LNCAP (cell line): ENCODE results near the gene SH2B3.

Source experiments
- CTCF ChIP-seq: fragments of 450-650 bp; IDR thresholded peaks from 2 replicates; pipeline ENCODE4 v1.5.1; 2017; ENCODE audit warnings: mild to moderate bottlenecking

The SH2B3 gene

DNA sequence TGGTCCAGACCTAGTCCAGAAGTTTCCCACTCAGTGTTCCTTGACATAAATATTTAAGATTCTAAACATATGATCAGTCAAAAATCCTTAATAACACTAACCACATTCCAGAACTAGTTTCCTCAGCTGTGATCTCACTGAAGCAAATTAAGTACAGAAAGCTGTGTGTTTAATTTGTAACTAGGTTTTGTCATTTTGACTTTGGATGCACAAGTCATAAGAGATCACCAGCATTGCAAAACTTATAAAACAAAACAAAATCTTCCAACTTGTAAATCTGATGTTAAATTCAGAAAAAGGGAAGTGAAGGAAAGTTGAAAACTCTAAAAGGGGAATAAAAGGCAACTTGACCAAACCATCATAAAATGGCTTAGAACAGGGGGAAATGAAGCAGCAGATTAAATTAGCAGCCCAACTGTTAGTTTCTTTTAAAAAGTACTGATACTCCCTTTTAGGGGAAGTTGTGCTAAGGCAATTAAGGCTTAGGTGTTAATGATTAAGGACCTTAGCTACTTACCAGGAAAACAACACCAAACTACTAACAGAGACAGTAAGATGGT, 56.6 kb downstream of the SH2B3 start:
- TF ChIP-seq CTCF: no peak

- no peak for TF ChIP-seq CTCF
Measured at GRCh38 chr12:111467092-111467856, 61.6 kb downstream of the SH2B3 start.

DNA sequence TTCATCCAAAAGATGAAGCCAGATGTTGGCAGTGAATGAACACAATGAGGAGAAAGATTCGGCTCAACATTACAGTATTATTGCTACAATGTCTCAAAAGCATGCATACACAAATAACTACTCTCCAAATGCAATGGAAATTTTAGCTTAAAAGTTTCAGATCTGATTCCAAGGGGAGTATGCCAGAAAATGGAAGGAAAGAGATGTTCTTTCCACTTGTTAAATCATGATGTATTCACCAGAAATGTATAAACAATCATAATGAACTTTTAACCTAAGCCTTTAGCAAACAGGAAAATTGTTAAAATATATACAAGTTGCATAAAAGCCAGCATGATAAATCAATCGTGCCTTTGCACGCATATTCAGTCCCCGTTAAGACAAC, 62.1 kb downstream of the SH2B3 start:
- no peak for TF ChIP-seq CTCF

- no peak for TF ChIP-seq CTCF
Measured at GRCh38 chr12:111469401-111469800, 63.7 kb downstream of the SH2B3 start.

DNA sequence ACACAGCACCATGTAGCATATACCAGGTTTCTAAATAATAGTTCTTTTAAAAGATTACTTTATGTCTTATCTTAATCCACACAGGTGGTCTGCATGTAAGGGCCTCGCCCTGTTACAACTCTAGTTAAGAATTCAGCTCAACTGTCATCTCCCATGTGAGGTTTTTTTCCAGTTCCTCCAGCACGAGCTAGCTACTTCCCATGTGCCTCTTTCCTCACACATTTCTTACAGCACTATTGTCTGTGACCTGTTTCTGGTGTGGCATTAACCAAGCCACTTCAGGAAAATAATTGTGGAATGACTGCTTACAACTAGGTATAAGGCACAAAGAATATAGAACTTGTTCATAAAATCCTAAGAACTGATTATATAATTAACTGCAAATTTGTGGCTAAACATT, 65.5 kb downstream of the SH2B3 start:
- no peak for TF ChIP-seq CTCF

DNA sequence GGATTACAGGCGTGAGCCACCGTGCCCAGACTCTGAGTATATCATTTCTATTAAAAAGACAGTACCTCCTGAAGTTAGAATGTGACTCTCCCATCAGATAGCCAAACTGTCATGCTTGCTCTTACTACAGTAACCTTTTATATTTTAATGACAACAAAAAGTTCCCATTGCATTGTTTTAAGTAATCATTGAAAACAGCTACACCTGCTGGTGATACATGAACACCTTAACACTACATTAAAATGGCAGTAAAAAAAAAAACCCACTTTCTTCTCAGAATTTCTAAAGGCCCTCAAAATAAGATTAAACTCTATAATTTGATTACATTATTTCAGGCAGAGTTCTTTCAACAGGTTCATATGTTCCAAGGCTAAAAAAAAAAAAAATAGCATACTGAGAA, 76.7 kb downstream of the SH2B3 start:
- TF ChIP-seq CTCF: peak; percentile 43; the same call in 1 of the 2 replicates

GRCh38 chr12:111488271-111488670, 82.5 kb downstream of the SH2B3 start:
- TF ChIP-seq CTCF: no peak
